ENCODE measurements around the gene IQCB1. TPM values are rescaled to one million over a fixed set of nuclear protein-coding genes. Genes with fewer than 3 reads are reported as not detected.

Gene IQCB1
- 9.2 and 14.5 TPM in 2 replicates for total RNA-seq

DNA sequence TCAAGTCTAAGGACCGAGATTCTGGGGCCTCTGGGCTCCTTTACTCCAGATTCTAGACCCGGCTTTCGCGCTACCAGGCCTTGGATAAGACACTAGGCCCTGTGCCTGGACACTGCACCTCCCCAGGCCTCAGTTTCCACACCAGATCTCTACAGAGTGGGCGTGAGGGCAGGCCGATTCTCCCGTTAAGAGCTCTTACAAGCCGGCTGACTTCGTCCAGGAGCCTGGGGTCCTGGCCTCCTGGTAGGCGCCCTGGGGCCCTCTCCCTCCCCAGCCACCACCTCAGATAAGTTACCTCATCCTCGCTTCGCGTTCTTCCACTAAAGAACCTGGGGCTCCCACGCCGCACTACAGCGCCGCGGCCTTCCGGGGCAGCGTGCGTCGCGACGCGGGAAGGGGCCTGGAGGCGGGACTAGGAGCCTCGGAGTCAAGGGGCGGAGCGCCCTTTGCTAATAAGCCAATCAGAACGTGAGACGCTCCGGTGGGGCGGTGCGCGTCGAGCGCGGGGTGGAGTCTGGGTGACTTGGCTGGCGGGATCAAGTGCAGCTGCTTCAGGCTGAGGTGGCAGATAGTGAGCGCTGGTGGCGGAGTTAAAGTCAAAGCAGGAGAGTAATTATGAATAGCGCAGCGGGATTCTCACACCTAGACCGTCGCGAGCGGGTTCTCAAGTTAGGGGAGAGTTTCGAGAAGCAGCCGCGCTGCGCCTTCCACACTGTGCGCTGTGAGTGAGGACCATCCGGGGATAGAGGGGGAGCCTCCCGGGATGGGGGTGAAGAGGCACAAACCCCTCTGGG is at the start of gene IQCB1, which contains the start of gene EAF2:
Gene IQCB1 (minus strand): TSS at position 390 of the 794 bp plus-strand sequence. CDS start 6,100 bp downstream, outside the sequence.
Gene EAF2 (plus strand): TSS at position 539 of the 794 bp plus-strand sequence. CDS start 77 bp downstream, at position 616.

DNA sequence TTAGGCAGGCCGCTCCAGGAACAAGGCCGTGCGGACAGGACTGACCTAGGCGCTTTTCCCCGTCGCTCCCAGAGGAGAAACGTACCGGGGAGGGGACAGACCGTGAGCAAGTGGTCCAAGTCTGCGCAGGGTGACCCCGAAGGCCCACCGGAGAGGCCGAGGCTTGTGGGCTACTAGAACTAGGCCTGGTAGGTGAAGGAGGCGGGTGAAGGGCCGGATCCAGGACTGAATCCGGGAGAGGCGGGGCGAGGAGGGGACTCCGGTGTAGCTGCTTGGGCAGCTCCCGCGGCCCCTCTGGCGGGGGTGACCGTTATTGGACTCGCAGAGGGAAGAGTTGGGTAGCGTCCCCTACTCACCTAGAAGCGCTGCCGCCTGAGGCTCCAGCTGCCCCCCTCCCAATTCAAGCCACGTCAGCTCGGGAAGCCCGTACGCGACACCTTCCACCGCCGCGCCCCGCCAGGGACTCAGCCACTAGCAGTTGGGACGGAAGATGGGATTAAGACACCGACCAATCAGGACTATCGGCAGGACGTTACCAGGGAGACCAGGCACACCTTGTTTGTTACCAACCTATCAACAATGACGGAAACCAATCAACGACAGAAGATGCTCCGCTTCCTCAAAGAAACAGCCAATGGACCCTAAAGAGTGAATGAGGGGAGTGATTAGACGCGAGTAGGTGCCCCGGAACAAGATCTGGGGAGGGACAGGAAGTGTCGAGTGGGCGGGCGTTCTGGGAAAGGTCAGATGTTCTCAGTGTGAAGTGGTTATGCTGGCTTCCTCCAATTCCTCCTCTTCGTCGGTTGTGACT is 85.4 kb downstream of the IQCB1 start, which contains the start of gene GOLGB1:
Gene GOLGB1 (minus strand): TSS at position 466 of the 811 bp plus-strand sequence. CDS start 18,770 bp downstream, outside the sequence.

Other genes with a start within 250 kb of the IQCB1 start
- not detected in 2 replicates for gene FBXO40, start 241.7 kb downstream of the IQCB1 start, total RNA-seq
- 1.8 and 2.9 TPM in 2 replicates for gene HCLS1, start 174.2 kb downstream of the IQCB1 start, total RNA-seq
- 29.9 and 38.9 TPM in 2 replicates for gene GOLGB1, start 85.3 kb downstream of the IQCB1 start, total RNA-seq
- 0.37 and 1.8 TPM in 2 replicates for gene EAF2, start 149 bp upstream of the IQCB1 start, total RNA-seq
- gene SLC15A2, start 59.3 kb upstream of the IQCB1 start, total RNA-seq, result under 0.01 TPM in 1 of 2 replicates, not detected in the other
- not detected in 2 replicates for gene ILDR1, start 187.2 kb upstream of the IQCB1 start, total RNA-seq
- gene CD86, start 220.3 kb upstream of the IQCB1 start, total RNA-seq, result not detected in 2 replicates